Neural cell (in vitro differentiated cells): ENCODE results near the gene PPIL6. TPM values are rescaled to one million over a fixed set of nuclear protein-coding genes. Genes with fewer than 3 reads are reported as not detected.

Experiments
- H2AFZ ChIP-seq: fragments of 200-600, 300-800 bp; sonication (generic), shearing (Covaris generic); 2 replicates; pipeline ENCODE4 v1.6.0; 2014; ENCODE audit warnings: low read depth, mild to moderate bottlenecking, antibody characterized with exemption, low read length, moderate library complexity
- H3F3A ChIP-seq: fragments of 200-600 bp; shearing (Covaris generic); 2 replicates; pipeline ENCODE4 v1.6.1; 2016; ENCODE audit warnings: mild to moderate bottlenecking, moderate library complexity, mixed read lengths, antibody characterized with exemption, low read length; ENCODE audit not compliant: insufficient read depth, poor library complexity, severe bottlenecking
- H3K27ac ChIP-seq: fragments of 200-600, 300-800 bp; sonication (generic), shearing (Covaris generic); 2 replicates; pipeline ENCODE4 v1.5.1; 2014; ENCODE audit warnings: mild to moderate bottlenecking, low read length, moderate library complexity
- H3K27me3 ChIP-seq: fragments of 300-800, 200-600 bp; sonication (generic), shearing (Covaris generic); 2 replicates; pipeline ENCODE4 v1.6.0; 2014; ENCODE audit warnings: mild to moderate bottlenecking, low read depth, low read length, moderate library complexity; ENCODE audit not compliant: insufficient read depth
- H3K36me3 ChIP-seq: fragments of 300-800, 200-600 bp; sonication (generic), shearing (Covaris generic); 2 replicates; pipeline ENCODE4 v1.5.1; 2014; ENCODE audit warnings: mild to moderate bottlenecking, antibody characterized with exemption, low read length, moderate library complexity; ENCODE audit not compliant: insufficient read depth
- H3K4me2 ChIP-seq: fragments of 300-800, 200-600 bp; sonication (generic), shearing (Covaris generic); 2 replicates; pipeline ENCODE4 v1.6.0; 2014; ENCODE audit warnings: mild to moderate bottlenecking, low read length
- H3K4me3 ChIP-seq: fragments of 300-800, 200-600 bp; sonication (generic), shearing (Covaris generic); 2 replicates; pipeline ENCODE4 v1.5.1; 2014; ENCODE audit warnings: mild to moderate bottlenecking, low read length, moderate library complexity
- H3K79me2 ChIP-seq: fragments of 200-600 bp; shearing (Covaris generic); replicated peaks from 2 replicates; pipeline ENCODE4 v1.6.0; 2014; ENCODE audit warnings: mild to moderate bottlenecking, low read length, moderate library complexity; ENCODE audit not compliant: insufficient read depth
- H3K9ac ChIP-seq: fragments of 300-800, 200-600 bp; sonication (generic), shearing (Covaris generic); 2 replicates; pipeline ENCODE4 v1.6.1; 2016; ENCODE audit warnings: mild to moderate bottlenecking, low read length, mixed read lengths
- H3K9me2 ChIP-seq: fragments of 200-600 bp; shearing (Covaris generic); 2 replicates; pipeline ENCODE4 v1.6.1; 2016; ENCODE audit warnings: mild to moderate bottlenecking, low read length, mixed read lengths; ENCODE audit not compliant: insufficient read depth
- H3K9me3 ChIP-seq: fragments of 200-600, 300-800 bp; sonication (generic), shearing (Covaris generic); 2 replicates; pipeline ENCODE4 v1.6.1; 2016; ENCODE audit warnings: mild to moderate bottlenecking, mixed run types, low read length, moderate library complexity, mixed read lengths
- H4K20me1 ChIP-seq: fragments of 200-600 bp; shearing (Covaris generic); 2 replicates; pipeline ENCODE4 v1.6.1; 2016; ENCODE audit warnings: mild to moderate bottlenecking, mixed run types; ENCODE audit not compliant: insufficient read depth
- EP300 ChIP-seq: fragments of 450-650 bp; conservative IDR thresholded peaks from 2 replicates; pipeline ENCODE4 v1.6.1; 2014; ENCODE audit warnings: antibody characterized with exemption, mild to moderate bottlenecking, moderate library complexity; ENCODE audit not compliant: poor library complexity, severe bottlenecking
- EZH2 ChIP-seq: fragments of 200-600, 300-800 bp; shearing (Covaris generic), sonication (generic); IDR thresholded peaks from 2 replicates; pipeline ENCODE4 v1.6.1; 2014; ENCODE audit warnings: antibody characterized with exemption, low read length, borderline replicate concordance, mild to moderate bottlenecking; ENCODE audit not compliant: insufficient read depth, poor library complexity, severe bottlenecking
- MXI1 ChIP-seq: fragments of 450-650 bp; conservative IDR thresholded peaks from 2 replicates; pipeline ENCODE4 v1.6.1; 2014; ENCODE audit warnings: antibody characterized with exemption, mild to moderate bottlenecking; ENCODE audit not compliant: poor library complexity, severe bottlenecking
- POLR2AphosphoS5 ChIP-seq: IDR thresholded peaks from 2 replicates; pipeline ENCODE4 v1.6.1; 2012
- RAD21 ChIP-seq: fragments of 450-650 bp; conservative IDR thresholded peaks from 2 replicates; pipeline ENCODE4 v1.6.1; 2014; ENCODE audit warnings: antibody characterized with exemption, mild to moderate bottlenecking, moderate library complexity
- SMC3 ChIP-seq: fragments of 450-650 bp; conservative IDR thresholded peaks from 2 replicates; pipeline ENCODE4 v1.6.1; 2014; ENCODE audit warnings: antibody characterized with exemption, mild to moderate bottlenecking, moderate library complexity; ENCODE audit not compliant: poor library complexity
- TAF1 ChIP-seq: IDR thresholded peaks from 2 replicates; pipeline ENCODE4 v1.6.1; 2012; ENCODE audit warnings: low read depth
- polyA plus RNA-seq: library from polyadenylated mRNA; depleted of rRNA; stranded (reverse); fragments of >200 nt; gene quantifications from 2 replicates; pipeline ENCODE4 v1.2.3, GENCODE V29; 2014
- TF ChIP-seq, protein P1 (sequence below): fragments of 450-650 bp; IDR thresholded peaks from 2 replicates; pipeline ENCODE4 v1.5.1; 2014; ENCODE audit warnings: antibody characterized with exemption, mild to moderate bottlenecking, moderate library complexity; ENCODE audit not compliant: poor library complexity, severe bottlenecking
- TF ChIP-seq, protein P2 (sequence below): IDR thresholded peaks from 2 replicates; pipeline ENCODE4 v1.6.1; 2012; ENCODE audit warnings: borderline replicate concordance

The PPIL6 gene
- polyA plus RNA-seq, 1 donor from 2014 or later, result 11.8 TPM

DNA sequence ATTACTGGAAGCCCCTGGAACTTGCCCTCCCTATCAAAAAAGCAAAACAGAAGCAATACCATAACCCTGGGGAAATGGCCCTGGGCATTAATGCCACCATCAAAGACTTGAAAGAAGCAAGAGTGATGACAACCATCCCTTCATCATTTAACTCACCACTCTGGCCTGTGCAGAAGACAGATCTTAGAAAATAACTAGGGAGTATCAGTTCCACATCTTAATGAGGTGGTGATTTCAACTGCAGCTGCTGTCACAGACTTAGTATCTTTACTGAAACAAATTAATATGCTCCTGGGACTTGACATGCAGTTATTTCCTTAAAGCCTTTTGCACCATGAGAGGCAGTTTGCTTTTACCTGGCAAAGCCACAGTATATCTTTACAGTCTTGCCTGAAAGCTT lies 82.2 kb downstream of the PPIL6 start:
- Histone ChIP-seq H3K36me3 (no peaks in the 10 kb centered on the region), H3K4me3 (no peak overlapping the region), H3K9ac (no peak overlapping the region), H3K9me2 (no peaks in the 10 kb centered on the region), H4K20me1 (no peaks in the 10 kb centered on the region), H3F3A (no peaks in the 10 kb centered on the region), H3K9me3 (no peaks in the 10 kb centered on the region), H3K79me2 (no peaks in the 10 kb centered on the region), H3K27ac (no peak overlapping the region), H2AFZ (no peak overlapping the region), H3K4me2 (no peak overlapping the region), H3K27me3 (no peaks in the 10 kb centered on the region)
- TF ChIP-seq RAD21 (no peak), EZH2 (no peak)
- TF ChIP-seq, protein P1, sequence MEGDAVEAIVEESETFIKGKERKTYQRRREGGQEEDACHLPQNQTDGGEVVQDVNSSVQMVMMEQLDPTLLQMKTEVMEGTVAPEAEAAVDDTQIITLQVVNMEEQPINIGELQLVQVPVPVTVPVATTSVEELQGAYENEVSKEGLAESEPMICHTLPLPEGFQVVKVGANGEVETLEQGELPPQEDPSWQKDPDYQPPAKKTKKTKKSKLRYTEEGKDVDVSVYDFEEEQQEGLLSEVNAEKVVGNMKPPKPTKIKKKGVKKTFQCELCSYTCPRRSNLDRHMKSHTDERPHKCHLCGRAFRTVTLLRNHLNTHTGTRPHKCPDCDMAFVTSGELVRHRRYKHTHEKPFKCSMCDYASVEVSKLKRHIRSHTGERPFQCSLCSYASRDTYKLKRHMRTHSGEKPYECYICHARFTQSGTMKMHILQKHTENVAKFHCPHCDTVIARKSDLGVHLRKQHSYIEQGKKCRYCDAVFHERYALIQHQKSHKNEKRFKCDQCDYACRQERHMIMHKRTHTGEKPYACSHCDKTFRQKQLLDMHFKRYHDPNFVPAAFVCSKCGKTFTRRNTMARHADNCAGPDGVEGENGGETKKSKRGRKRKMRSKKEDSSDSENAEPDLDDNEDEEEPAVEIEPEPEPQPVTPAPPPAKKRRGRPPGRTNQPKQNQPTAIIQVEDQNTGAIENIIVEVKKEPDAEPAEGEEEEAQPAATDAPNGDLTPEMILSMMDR, result no peak

DNA sequence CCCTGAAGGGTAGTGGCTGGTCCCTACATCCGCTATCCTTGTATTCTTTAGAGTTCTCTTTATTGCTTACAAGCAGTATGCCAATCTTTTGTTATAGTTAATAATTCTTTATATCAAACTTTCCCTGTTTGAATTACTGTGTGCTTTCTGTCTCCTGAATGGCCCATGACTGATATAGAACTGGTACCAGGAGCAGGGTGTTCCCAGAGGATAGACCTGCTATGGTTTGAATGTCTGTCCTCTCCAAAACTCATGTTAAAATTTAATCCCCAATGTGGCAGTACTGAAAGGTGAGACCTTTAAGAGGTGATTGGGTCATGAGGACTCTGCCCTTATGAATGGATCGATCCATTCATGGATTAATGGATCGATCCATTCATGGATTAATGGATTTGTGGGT lies 84.2 kb downstream of the PPIL6 start:
- no peaks in the 10 kb centered on the region for H3K79me2 ChIP-seq
- H3K36me3 ChIP-seq, result no peaks in the 10 kb centered on the region
- TF ChIP-seq RAD21, result no peak
- TF ChIP-seq SMC3, result no peak
- no peak for TF ChIP-seq TAF1
- no peak for TF ChIP-seq EP300
- no peak for TF ChIP-seq MXI1
- no peak for TF ChIP-seq EZH2
- no peak for TF ChIP-seq POLR2AphosphoS5
- TF ChIP-seq, protein P2, sequence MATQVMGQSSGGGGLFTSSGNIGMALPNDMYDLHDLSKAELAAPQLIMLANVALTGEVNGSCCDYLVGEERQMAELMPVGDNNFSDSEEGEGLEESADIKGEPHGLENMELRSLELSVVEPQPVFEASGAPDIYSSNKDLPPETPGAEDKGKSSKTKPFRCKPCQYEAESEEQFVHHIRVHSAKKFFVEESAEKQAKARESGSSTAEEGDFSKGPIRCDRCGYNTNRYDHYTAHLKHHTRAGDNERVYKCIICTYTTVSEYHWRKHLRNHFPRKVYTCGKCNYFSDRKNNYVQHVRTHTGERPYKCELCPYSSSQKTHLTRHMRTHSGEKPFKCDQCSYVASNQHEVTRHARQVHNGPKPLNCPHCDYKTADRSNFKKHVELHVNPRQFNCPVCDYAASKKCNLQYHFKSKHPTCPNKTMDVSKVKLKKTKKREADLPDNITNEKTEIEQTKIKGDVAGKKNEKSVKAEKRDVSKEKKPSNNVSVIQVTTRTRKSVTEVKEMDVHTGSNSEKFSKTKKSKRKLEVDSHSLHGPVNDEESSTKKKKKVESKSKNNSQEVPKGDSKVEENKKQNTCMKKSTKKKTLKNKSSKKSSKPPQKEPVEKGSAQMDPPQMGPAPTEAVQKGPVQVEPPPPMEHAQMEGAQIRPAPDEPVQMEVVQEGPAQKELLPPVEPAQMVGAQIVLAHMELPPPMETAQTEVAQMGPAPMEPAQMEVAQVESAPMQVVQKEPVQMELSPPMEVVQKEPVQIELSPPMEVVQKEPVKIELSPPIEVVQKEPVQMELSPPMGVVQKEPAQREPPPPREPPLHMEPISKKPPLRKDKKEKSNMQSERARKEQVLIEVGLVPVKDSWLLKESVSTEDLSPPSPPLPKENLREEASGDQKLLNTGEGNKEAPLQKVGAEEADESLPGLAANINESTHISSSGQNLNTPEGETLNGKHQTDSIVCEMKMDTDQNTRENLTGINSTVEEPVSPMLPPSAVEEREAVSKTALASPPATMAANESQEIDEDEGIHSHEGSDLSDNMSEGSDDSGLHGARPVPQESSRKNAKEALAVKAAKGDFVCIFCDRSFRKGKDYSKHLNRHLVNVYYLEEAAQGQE, result no peak
- TF ChIP-seq, protein P1, result no peak
- H3K9ac ChIP-seq, result no peak overlapping the region
- H3F3A ChIP-seq, result no peaks in the 10 kb centered on the region
- no peak overlapping the region for H3K27ac ChIP-seq
- no peak overlapping the region for H3K4me3 ChIP-seq
- H4K20me1 ChIP-seq, result no peaks in the 10 kb centered on the region
- no peaks in the 10 kb centered on the region for H3K9me2 ChIP-seq
- no peak overlapping the region for H2AFZ ChIP-seq
- H3K4me2 ChIP-seq, result no peak overlapping the region
- H3K9me3 ChIP-seq, result no peaks in the 10 kb centered on the region
- H3K27me3 ChIP-seq, result no peaks in the 10 kb centered on the region
